Brain microvascular endothelial cell (primary cell): ENCODE measurements around the gene CTBS.

Experiments used
- DNase-seq: peaks from one replicate; pipeline ENCODE4 v3.0.0-alpha.2; 2020
- H3K27ac ChIP-seq: fragments of 250-450 bp; sonication (Bioruptor Pico); 2 replicates; pipeline ENCODE4 v1.5.1; 2020; ENCODE audit warnings: mild to moderate bottlenecking, moderate library complexity
- H3K27me3 ChIP-seq: fragments of 250-450 bp; sonication (Bioruptor Pico); replicated peaks from 2 replicates; pipeline ENCODE4 v1.5.1; 2020; ENCODE audit warnings: mild to moderate bottlenecking
- H3K36me3 ChIP-seq: fragments of 250-450 bp; sonication (Bioruptor Pico); replicated peaks from 2 replicates; pipeline ENCODE4 v1.5.1; 2020; ENCODE audit warnings: mild to moderate bottlenecking
- H3K4me3 ChIP-seq: 2 replicates; pipeline ENCODE4 v1.5.1; 2011; ENCODE audit warnings: low read depth, mild to moderate bottlenecking, control low read depth, low read length, moderate library complexity
- CTCF ChIP-seq: IDR thresholded peaks from 2 replicates; pipeline ENCODE4 v1.5.1; 2011; ENCODE audit warnings: low read depth, mild to moderate bottlenecking, moderate library complexity, low read length, control low read depth, inconsistent platforms; ENCODE audit errors: missing control alignments
- in situ Hi-C: cut with HindIII; loops from 2 replicates; pipeline ENCODE4 v1.10.0; 2017; ENCODE audit warnings: low sequenced_read_pairs, low pct_ligation_motif_present

Gene CTBS

DNA sequence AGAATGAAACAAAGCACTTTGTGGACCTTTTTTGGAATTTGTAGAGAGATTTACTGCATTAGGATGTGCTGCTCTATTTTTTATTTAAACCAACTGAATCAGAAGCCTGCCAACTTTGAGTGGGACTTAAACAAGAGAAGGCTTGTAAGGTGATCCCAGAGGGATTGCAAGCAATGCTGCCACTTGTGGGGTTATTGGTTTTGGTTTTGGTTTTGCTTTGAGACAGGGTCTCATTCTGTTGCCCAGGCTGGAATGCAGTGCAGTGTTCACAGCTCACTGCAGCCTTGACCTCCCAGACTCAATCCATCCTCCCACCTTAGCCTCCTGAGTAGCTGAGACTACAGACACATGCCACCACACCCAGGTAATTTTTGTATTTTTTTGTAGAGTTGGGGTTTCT is 35.6 kb downstream of the CTBS start:
- H3K36me3 ChIP-seq: no peaks in the 10 kb centered on the region
- in situ Hi-C loops: no loop called here
- TF ChIP-seq CTCF: no peak
- H3K27ac ChIP-seq: no peak overlapping the region
- DNase-seq: no peak
- H3K4me3 ChIP-seq: no peak overlapping the region
- H3K27me3 ChIP-seq: no peaks in the 10 kb centered on the region

DNA sequence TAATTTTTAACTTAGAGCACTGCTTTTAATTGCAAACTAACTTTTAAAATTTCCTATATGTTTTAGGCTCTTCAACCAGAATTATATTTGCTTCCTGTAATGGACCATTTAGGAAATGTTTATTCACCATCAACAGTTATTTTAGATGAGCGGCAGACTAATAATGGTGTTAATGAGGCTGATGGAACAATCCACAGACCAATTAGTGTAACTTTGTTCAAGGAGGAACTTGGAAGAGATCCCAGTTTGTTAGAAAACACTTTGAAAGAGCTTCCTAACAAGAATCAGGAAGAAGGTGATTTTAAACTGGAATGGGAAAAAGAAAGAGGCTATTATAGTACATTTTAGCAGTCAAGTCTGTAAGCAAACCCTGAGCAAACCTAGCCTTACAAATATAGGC is 48.5 kb downstream of the CTBS start:
- in situ Hi-C loops: no loop called here
- Histone ChIP-seq H3K27me3 (no peaks in the 10 kb centered on the region), H3K4me3 (no peak overlapping the region), H3K36me3 (no peaks in the 10 kb centered on the region), H3K27ac (no peak overlapping the region)
- DNase-seq: no peak
- TF ChIP-seq CTCF: no peak

DNA sequence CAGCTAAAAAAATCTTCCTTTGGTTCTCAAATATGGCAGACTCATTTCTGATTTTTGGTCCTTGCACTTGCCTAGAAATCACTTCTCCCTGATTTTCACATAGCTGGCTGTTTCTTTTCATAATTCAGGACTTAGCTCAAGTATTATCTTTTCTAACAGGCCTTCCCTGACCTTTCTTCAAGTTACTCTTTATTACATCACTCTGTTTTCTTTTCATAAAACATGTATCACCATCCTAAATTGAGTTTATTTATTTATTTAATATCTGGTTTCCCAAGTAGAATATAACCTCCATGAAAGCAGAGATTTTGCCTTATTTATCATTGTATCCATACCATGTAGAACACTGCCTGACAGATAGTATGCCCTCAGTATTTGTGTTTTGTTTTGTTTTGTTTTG is 49.6 kb downstream of the CTBS start:
- no peak overlapping the region for H3K27ac ChIP-seq
- H3K4me3 ChIP-seq: no peak overlapping the region
- no peaks in the 10 kb centered on the region for H3K36me3 ChIP-seq
- no peaks in the 10 kb centered on the region for H3K27me3 ChIP-seq
- in situ Hi-C loops: no loop called here
- no peak for DNase-seq
- TF ChIP-seq CTCF: no peak

DNA sequence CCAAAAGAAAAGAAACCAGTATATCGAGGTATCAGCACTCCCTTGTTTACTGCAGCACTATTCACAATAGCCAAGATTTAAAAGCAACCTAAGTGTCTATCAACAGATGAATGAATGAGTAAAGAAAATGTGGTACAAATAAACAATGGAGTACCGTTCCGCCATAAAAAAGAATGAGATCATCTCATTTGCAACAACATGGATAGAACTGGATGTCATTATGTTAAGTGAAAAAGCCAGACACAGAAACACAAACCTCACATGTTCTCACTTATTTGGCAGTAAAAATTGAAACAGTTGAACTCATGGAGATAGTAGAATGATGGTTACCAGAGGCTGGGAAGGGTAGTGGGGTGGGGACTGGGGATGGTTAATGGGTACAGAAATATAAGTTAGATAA is 63.6 kb downstream of the CTBS start:
- DNase-seq: no peak
- Histone ChIP-seq H3K4me3 (no peak overlapping the region), H3K36me3 (no peaks in the 10 kb centered on the region), H3K27ac (no peak overlapping the region), H3K27me3 (no peaks in the 10 kb centered on the region)
- no peak for TF ChIP-seq CTCF
- in situ Hi-C loops: no loop called here

DNA sequence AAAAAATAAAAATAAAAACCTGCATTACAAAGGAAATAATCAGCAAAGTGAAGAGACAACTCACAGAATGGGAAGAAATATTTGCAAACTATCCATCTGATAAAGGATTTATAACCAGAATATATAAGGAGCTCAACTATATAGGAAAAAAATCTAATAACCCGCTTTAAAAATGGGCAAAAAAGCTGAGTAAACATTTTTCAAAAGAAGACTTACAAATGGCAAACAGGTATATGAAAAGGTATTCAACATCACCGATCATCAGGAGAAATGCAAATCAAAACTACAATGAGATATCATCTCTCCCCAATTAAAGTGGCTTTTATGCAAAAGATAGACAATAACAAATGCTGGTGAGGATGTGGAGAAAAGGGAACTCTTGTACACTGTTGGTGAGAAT is 64.1 kb downstream of the CTBS start:
- in situ Hi-C loops: no loop called here
- H3K4me3 ChIP-seq: no peak overlapping the region
- no peak for TF ChIP-seq CTCF
- no peaks in the 10 kb centered on the region for H3K27me3 ChIP-seq
- no peaks in the 10 kb centered on the region for H3K36me3 ChIP-seq
- DNase-seq: no peak
- H3K27ac ChIP-seq: no peak overlapping the region

DNA sequence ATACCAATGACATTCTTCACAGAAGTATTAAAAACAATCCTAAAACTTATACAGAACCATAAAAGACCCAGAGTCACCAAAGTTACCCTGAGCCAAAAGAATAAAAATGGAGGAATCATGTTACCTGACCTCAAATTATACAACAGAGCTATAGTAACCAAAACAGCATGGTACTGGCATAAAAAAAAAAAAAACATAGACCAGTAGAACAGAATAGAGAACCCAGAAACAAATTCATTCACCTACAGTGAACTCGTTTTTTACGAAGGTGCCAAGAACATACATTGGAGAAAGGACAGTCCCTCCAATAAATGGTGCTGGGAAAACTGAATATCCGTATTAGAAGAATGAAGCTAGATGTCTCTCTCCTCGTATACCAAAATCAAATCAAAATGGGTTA is 65.2 kb downstream of the CTBS start:
- no peak for TF ChIP-seq CTCF
- no peak for DNase-seq
- in situ Hi-C loops: no loop called here
- Histone ChIP-seq H3K27me3 (no peaks in the 10 kb centered on the region), H3K4me3 (no peak overlapping the region), H3K36me3 (no peaks in the 10 kb centered on the region), H3K27ac (no peak overlapping the region)
